Loucy (cell line): Measurements from ENCODE around the gene TMEM217.

ENCODE experiments used
- EZH2phosphoT487 ChIP-seq: fragments of 200-600 bp; IDR thresholded peaks from 2 replicates; pipeline ENCODE4 v1.6.1; 2018; ENCODE audit warnings: antibody characterized with exemption, mild to moderate bottlenecking, moderate library complexity, borderline replicate concordance
- TF ChIP-seq, protein P1 (sequence below): fragments of 200-600 bp; sonication (generic); conservative IDR thresholded peaks from 2 replicates; pipeline ENCODE4 v1.5.1; 2014; ENCODE audit warnings: mild to moderate bottlenecking, antibody characterized with exemption, low read length

DNA sequence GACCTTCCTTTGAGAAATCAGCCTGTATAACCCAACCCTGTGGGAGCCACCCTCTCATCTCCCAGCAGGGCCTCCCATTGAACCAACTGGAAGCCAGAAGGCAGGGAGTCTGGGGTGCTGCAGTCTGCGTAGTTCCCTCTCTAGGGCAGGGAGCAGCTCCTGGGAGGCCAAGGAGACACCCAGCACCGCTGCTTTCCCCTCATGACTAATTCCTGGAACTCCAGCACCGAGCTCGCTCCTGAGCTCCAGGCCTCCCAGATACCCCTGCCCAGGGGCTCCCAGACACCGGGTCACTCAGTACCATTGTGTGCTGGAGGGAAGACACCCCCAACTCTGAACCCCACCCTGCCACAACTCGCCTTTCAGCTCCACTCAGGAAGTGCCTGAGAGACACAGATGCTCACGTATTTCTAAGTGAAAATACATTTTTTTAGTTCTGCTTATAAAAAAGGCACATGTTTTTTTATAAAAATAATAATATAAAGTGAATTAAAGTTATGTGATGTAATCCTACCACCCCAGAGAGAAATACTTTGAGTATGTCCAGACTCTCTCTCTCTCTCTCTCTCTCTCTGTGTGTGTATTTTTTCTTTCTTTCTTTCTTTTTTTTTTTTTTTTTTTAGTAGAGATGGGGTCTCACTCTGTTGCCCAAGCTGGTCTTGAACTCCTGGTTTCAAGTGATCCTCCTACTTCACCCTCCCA, 70.5 kb downstream of the TMEM217 start:
- no peak for TF ChIP-seq EZH2phosphoT487
- TF ChIP-seq, protein P1, sequence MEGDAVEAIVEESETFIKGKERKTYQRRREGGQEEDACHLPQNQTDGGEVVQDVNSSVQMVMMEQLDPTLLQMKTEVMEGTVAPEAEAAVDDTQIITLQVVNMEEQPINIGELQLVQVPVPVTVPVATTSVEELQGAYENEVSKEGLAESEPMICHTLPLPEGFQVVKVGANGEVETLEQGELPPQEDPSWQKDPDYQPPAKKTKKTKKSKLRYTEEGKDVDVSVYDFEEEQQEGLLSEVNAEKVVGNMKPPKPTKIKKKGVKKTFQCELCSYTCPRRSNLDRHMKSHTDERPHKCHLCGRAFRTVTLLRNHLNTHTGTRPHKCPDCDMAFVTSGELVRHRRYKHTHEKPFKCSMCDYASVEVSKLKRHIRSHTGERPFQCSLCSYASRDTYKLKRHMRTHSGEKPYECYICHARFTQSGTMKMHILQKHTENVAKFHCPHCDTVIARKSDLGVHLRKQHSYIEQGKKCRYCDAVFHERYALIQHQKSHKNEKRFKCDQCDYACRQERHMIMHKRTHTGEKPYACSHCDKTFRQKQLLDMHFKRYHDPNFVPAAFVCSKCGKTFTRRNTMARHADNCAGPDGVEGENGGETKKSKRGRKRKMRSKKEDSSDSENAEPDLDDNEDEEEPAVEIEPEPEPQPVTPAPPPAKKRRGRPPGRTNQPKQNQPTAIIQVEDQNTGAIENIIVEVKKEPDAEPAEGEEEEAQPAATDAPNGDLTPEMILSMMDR = no peak
